GM12878 (cell line): Measurements from ENCODE around the gene BLTP1.

ENCODE experiments used
- BHLHE40 ChIP-seq, 2 experiments: fragments of 450-650 bp in 1 of 2; IDR thresholded peaks; 2 replicates each; pipeline ENCODE4 v1.6.1; 2011 to 2017; ENCODE audit warnings: low read depth in 2 of 2, borderline replicate concordance in 1 of 2, improper control_type of control experiment in 1 of 2, low read length in 1 of 2, mild to moderate bottlenecking in 1 of 2
- CBX3 ChIP-seq: fragments of 200-600 bp; sonication (generic); IDR thresholded peaks from 2 replicates; pipeline ENCODE4 v1.6.1; 2016; ENCODE audit warnings: low read depth, borderline replicate concordance
- CEBPB ChIP-seq, 2 experiments: fragments of 150-350 bp in 1 of 2; IDR thresholded peaks; 2 replicates each; pipeline ENCODE4 v1.6.1; 2012 to 2014; ENCODE audit warnings: low read depth in 2 of 2, low read length in 2 of 2, borderline replicate concordance in 1 of 2, inconsistent platforms in 1 of 2
- CTCF ChIP-seq, 3 experiments: IDR thresholded peaks in 2 of 3; conservative IDR thresholded peaks in 1 of 3; 2 replicates each; pipeline ENCODE4 v1.5.1; 2011; ENCODE audit warnings: low read depth in 3 of 3, low read length in 3 of 3, mild to moderate bottlenecking in 3 of 3, control low read depth in 2 of 3, moderate library complexity in 2 of 3, inconsistent platforms in 1 of 3, mixed read lengths in 1 of 3; ENCODE audit not compliant: control insufficient read depth in 2 of 3, insufficient read depth in 1 of 3; ENCODE audit errors: extremely low read depth in 1 of 3
- EP300 ChIP-seq, 2 experiments: fragments of 150-350 bp in 1 of 2; IDR thresholded peaks; 2 replicates each; pipeline ENCODE4 v1.6.1; 2011 to 2012; ENCODE audit warnings: low read depth in 2 of 2, low read length in 2 of 2, borderline replicate concordance in 1 of 2, improper control_type of control experiment in 1 of 2, inconsistent platforms in 1 of 2; ENCODE audit not compliant: control insufficient read depth in 1 of 2
- FOXM1 ChIP-seq: IDR thresholded peaks from 2 replicates; pipeline ENCODE4 v1.6.1; 2012; ENCODE audit warnings: low read depth, mild to moderate bottlenecking, inconsistent platforms, low read length, moderate library complexity
- KDM1A ChIP-seq: fragments of 200-600 bp; sonication (generic); IDR thresholded peaks from 2 replicates; pipeline ENCODE4 v1.6.1; 2016; ENCODE audit warnings: borderline replicate concordance
- MXI1 ChIP-seq: fragments of 150-350 bp; IDR thresholded peaks from 2 replicates; pipeline ENCODE4 v1.6.1; 2011; ENCODE audit warnings: low read depth, mild to moderate bottlenecking, inconsistent platforms, low read length, improper control_type of control experiment
- RAD21 ChIP-seq: IDR thresholded peaks from 2 replicates; pipeline ENCODE4 v1.6.1; 2011; ENCODE audit warnings: mild to moderate bottlenecking, low read depth, low read length, moderate library complexity; ENCODE audit not compliant: insufficient read depth
- RAD51 ChIP-seq: fragments of 450-650 bp; IDR thresholded peaks from 2 replicates; pipeline ENCODE4 v1.6.1; 2016; ENCODE audit warnings: moderate library complexity, mild to moderate bottlenecking, inconsistent platforms
- SREBF1 ChIP-seq: IDR thresholded peaks from 2 replicates; pipeline ENCODE4 v1.6.1; 2012; ENCODE audit warnings: mild to moderate bottlenecking, low read length
- YY1 ChIP-seq: IDR thresholded peaks from 2 replicates; pipeline ENCODE4 v1.6.1; 2011; ENCODE audit warnings: low read depth, mild to moderate bottlenecking, low read length
- ZNF207 ChIP-seq: fragments of 450-650 bp; IDR thresholded peaks from 2 replicates; pipeline ENCODE4 v1.6.1; 2014; ENCODE audit warnings: antibody characterized with exemption, mild to moderate bottlenecking, borderline replicate concordance
- ZNF24 ChIP-seq: fragments of 450-650 bp; IDR thresholded peaks from 2 replicates; pipeline ENCODE4 v1.6.1; 2017; ENCODE audit warnings: antibody characterized with exemption, mild to moderate bottlenecking

GRCh38 chr4:122171323-122171722 is 19.2 kb downstream of the BLTP1 start:
- TF ChIP-seq FOXM1 (no peak), CTCF (IDR thresholded peaks at IDR 0.05 in 2 of 3, conservative IDR thresholded peaks at IDR 0.05 in 1 of 3; ENCODE audit: control insufficient read depth in 2 of 3, extremely low read depth in 1 of 3, insufficient read depth in 1 of 3, low read depth in 3 of 3, low read length in 3 of 3) (no peak), CBX3 (no peak), KDM1A (no peak), ZNF207 (no peak), RAD21 (no peak), SREBF1 (no peak), YY1 (no peak), BHLHE40 (IDR thresholded peaks at IDR 0.05; ENCODE audit: borderline replicate concordance in 1 of 2, low read depth in 2 of 2, low read length in 1 of 2) (no peak), EP300 (IDR thresholded peaks at IDR 0.05; ENCODE audit: borderline replicate concordance in 1 of 2, control insufficient read depth in 1 of 2, low read depth in 2 of 2, low read length in 2 of 2) (no peak), MXI1 (no peak), CEBPB (IDR thresholded peaks at IDR 0.05; ENCODE audit: borderline replicate concordance in 1 of 2, low read depth in 2 of 2, low read length in 2 of 2) (no peak), ZNF24 (no peak), RAD51 (no peak)
